Neuronal stem cell (in vitro differentiated cells): ENCODE measurements around the gene ASB2.

Experiments used
- DNase-seq: peaks from one replicate; pipeline ENCODE4 v3.0.0-alpha.2; 2013; ENCODE audit warnings: low spot score
- H2AFZ ChIP-seq: one replicate; pipeline ENCODE4 v1.6.1; 2013; ENCODE audit warnings: mild to moderate bottlenecking, low read length, inconsistent platforms
- H2AK5ac ChIP-seq: 2 replicates; pipeline ENCODE4 v1.6.1; 2013; ENCODE audit warnings: low read depth, mild to moderate bottlenecking, inconsistent platforms, low read length, moderate library complexity, mixed read lengths
- H2BK120ac ChIP-seq: 2 replicates; pipeline ENCODE4 v1.6.1; 2013; ENCODE audit warnings: low read depth, mild to moderate bottlenecking, inconsistent platforms, low read length, moderate library complexity, mixed read lengths
- H2BK12ac ChIP-seq: one replicate; pipeline ENCODE4 v1.6.1; 2013; ENCODE audit warnings: low read length, inconsistent platforms
- H2BK15ac ChIP-seq: 2 replicates; pipeline ENCODE4 v1.6.1; 2013; ENCODE audit warnings: mild to moderate bottlenecking, low read length, inconsistent platforms, mixed read lengths
- H2BK5ac ChIP-seq: one replicate; pipeline ENCODE4 v1.6.1; 2013; ENCODE audit warnings: inconsistent platforms, mild to moderate bottlenecking, low read length, moderate library complexity
- H3K14ac ChIP-seq: one replicate; pipeline ENCODE4 v1.6.1; 2013; ENCODE audit warnings: low read length, inconsistent platforms
- H3K18ac ChIP-seq: 2 replicates; pipeline ENCODE4 v1.6.1; 2013; ENCODE audit warnings: low read length, inconsistent platforms
- H3K23ac ChIP-seq: 2 replicates; pipeline ENCODE4 v1.6.1; 2013; ENCODE audit warnings: low read depth, mild to moderate bottlenecking, mixed read lengths, low read length, inconsistent platforms; ENCODE audit not compliant: poor library complexity
- H3K27ac ChIP-seq: replicated peaks from 3 replicates; pipeline ENCODE4 v1.5.1; 2013; ENCODE audit warnings: low read length, inconsistent platforms
- H3K27me3 ChIP-seq, 3 experiments: 2 replicates each; pipeline ENCODE4 v1.6.1; 2013; ENCODE audit warnings: low read length in 3 of 3, mild to moderate bottlenecking in 2 of 3, inconsistent platforms in 1 of 3, low read depth in 1 of 3, mixed read lengths in 1 of 3, moderate library complexity in 1 of 3; ENCODE audit not compliant: control insufficient read depth in 3 of 3, insufficient read depth in 3 of 3
- H3K36me3 ChIP-seq, 2 donors: replicated peaks in 1 of 2; 2 replicates each; pipeline ENCODE4 v1.6.1; 2013; ENCODE audit warnings: low read length in 2 of 2; ENCODE audit not compliant: control insufficient read depth in 2 of 2, insufficient read depth in 2 of 2
- H3K4ac ChIP-seq: 2 replicates; pipeline ENCODE4 v1.6.1; 2013; ENCODE audit warnings: inconsistent platforms, mild to moderate bottlenecking, low read length, moderate library complexity
- H3K4me1 ChIP-seq, 2 donors: 1 replicate in 1 of 2; 2 replicates in 1 of 2; pipeline ENCODE4 v1.6.1; 2013; ENCODE audit warnings: low read length in 2 of 2, low read depth in 1 of 2; ENCODE audit not compliant: control insufficient read depth in 2 of 2, insufficient read depth in 1 of 2
- H3K4me2 ChIP-seq: one replicate; pipeline ENCODE4 v1.6.1; 2013; ENCODE audit warnings: mild to moderate bottlenecking, low read length, inconsistent platforms; ENCODE audit not compliant: insufficient read depth, poor library complexity, severe bottlenecking
- H3K4me3 ChIP-seq, 2 donors: 2 replicates each; pipeline ENCODE4 v1.5.1; 2013; ENCODE audit warnings: low read length in 2 of 2, mild to moderate bottlenecking in 2 of 2, inconsistent platforms in 1 of 2, moderate library complexity in 1 of 2
- H3K79me1 ChIP-seq: one replicate; pipeline ENCODE4 v1.6.1; 2013; ENCODE audit warnings: low read depth, mild to moderate bottlenecking, inconsistent platforms, low read length, moderate library complexity
- H3K9ac ChIP-seq: one replicate; pipeline ENCODE4 v1.6.1; 2013; ENCODE audit warnings: mild to moderate bottlenecking, low read depth, low read length, inconsistent platforms; ENCODE audit not compliant: poor library complexity
- H3K9me3 ChIP-seq, 2 donors: replicated peaks in 1 of 2; 2 replicates each; pipeline versions ENCODE3 to v1.6.1; 2013; ENCODE audit warnings: low read length in 2 of 2, mild to moderate bottlenecking in 2 of 2, inconsistent platforms in 1 of 2, low read depth in 1 of 2, mixed read lengths in 1 of 2, moderate library complexity in 1 of 2; ENCODE audit not compliant: control insufficient read depth in 2 of 2, insufficient read depth in 1 of 2
- H4K8ac ChIP-seq: one replicate; pipeline ENCODE4 v1.6.1; 2013; ENCODE audit warnings: low read depth, mild to moderate bottlenecking, inconsistent platforms, low read length, moderate library complexity
- H4K91ac ChIP-seq: one replicate; pipeline ENCODE4 v1.6.1; 2013; ENCODE audit warnings: low read length, low read depth, mild to moderate bottlenecking, inconsistent platforms; ENCODE audit not compliant: poor library complexity
- WGBS, 2 donors: extraction: QIAGEN DNeasy Blood & Tissue Kit; methylation state at CpG; one replicate each; pipeline ENCODE4 v1.1.7; 2013; ENCODE audit warnings: missing lambda C conversion rate in 2 of 2, mixed read lengths in 1 of 2; ENCODE audit not compliant: insufficient read length in 2 of 2, insufficient replicate concordance in 1 of 2; ENCODE audit errors: extremely low coverage in 2 of 2; 5-methylcytosine and 5-hydroxymethylcytosine counted together

ASB2 gene

DNA sequence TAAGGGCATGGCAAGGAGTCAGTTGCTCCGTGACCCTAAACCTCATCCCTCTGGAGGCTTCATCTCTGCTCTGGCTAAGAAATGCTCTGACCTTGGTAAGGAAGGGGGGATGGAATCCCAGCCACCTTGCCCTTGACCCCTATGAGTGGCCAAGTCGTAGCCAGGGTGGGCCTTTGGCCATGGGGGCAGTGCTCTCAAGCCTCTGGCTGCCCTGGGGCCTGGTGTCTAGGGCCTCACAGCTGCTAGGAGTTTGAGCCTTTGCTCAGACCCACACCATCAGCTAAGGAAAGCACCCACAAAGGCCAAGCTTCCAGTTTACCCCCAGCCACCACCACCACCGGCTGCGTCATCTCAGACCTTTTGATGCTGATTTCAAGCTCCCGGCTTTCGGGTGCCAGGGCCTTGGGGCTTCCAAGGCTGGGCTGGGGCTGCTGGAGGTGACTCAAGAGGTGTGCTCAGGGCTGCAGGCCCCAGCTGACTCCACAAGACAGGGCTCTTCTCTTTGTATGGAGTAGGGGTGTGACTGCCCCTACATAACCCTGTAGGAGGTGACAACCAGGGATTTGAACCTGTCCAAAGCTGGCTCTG is 3.7 kb downstream of the ASB2 start:
- Histone ChIP-seq H3K27me3 (peaks cover 0 to 28% (median 0%) of the 10 kb centered on the region in 3 experiments), H3K9me3 (no peaks in the 10 kb centered on the region), H3K4me2 (no peak overlapping the region), H2AK5ac (no peak overlapping the region), H4K91ac (no peak overlapping the region), H3K23ac (no peak overlapping the region), H2BK12ac (no peak overlapping the region), H3K18ac (no peak overlapping the region), H2BK15ac (no peak overlapping the region), H4K8ac (no peak overlapping the region), H3K27ac (no peak overlapping the region), H3K4me3 (no peak overlapping the region), H3K79me1 (no peaks in the 10 kb centered on the region), H2AFZ (no peak overlapping the region), H3K4me1 (peaks cover 0 to 10% of the 10 kb centered on the region in 2 donors), H3K14ac (no peak overlapping the region), H2BK5ac (no peak overlapping the region), H3K9ac (no peak overlapping the region), H3K4ac (no peak overlapping the region), H2BK120ac (no peak overlapping the region), H3K36me3 (no peaks in the 10 kb centered on the region)
- no peak for DNase-seq
- WGBS, 2 donors: no CpG with 5 or more reads among the region's 6 CpGs

DNA sequence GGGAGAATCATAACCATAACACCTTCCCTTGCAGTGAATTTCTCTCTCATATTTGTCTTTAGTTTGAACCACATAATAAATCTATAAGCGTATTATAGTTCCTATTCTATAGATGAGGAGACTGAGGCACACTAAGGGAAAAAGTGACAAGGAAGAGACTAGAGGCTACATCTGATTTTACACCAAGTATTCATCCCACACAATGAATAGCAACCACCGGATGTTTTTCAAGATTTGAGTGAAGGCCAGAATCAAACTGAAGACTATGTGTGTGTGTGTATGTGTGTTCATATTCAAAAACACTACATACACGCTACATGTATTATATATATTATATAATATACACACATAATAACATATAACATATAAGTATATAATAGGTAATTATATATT is 4.7 kb downstream of the ASB2 start:
- no peak overlapping the region for H2BK12ac ChIP-seq
- no peak overlapping the region for H2AK5ac ChIP-seq
- H4K91ac ChIP-seq: no peak overlapping the region
- WGBS, 2 donors: no CpG with 5 or more reads among the region's 3 CpGs
- no peak overlapping the region for H4K8ac ChIP-seq
- no peak overlapping the region for H3K27ac ChIP-seq
- H2BK15ac ChIP-seq: no peak overlapping the region
- no peak overlapping the region for H3K9ac ChIP-seq
- H3K23ac ChIP-seq: no peak overlapping the region
- H3K36me3 ChIP-seq: no peaks in the 10 kb centered on the region
- no peak overlapping the region for H3K4ac ChIP-seq
- H3K4me2 ChIP-seq: no peak overlapping the region
- no peak for DNase-seq
- H3K4me1 ChIP-seq: peaks cover 0 to 6% of the 10 kb centered on the region in 2 donors
- H2BK120ac ChIP-seq: no peak overlapping the region
- H3K79me1 ChIP-seq: no peaks in the 10 kb centered on the region
- no peak overlapping the region for H3K4me3 ChIP-seq
- no peak overlapping the region for H2BK5ac ChIP-seq
- peaks cover 0 to 25% (median 0%) of the 10 kb centered on the region in 3 experiments for H3K27me3 ChIP-seq
- H2AFZ ChIP-seq: no peak overlapping the region
- no peak overlapping the region for H3K18ac ChIP-seq
- no peaks in the 10 kb centered on the region for H3K9me3 ChIP-seq
- no peak overlapping the region for H3K14ac ChIP-seq

DNA sequence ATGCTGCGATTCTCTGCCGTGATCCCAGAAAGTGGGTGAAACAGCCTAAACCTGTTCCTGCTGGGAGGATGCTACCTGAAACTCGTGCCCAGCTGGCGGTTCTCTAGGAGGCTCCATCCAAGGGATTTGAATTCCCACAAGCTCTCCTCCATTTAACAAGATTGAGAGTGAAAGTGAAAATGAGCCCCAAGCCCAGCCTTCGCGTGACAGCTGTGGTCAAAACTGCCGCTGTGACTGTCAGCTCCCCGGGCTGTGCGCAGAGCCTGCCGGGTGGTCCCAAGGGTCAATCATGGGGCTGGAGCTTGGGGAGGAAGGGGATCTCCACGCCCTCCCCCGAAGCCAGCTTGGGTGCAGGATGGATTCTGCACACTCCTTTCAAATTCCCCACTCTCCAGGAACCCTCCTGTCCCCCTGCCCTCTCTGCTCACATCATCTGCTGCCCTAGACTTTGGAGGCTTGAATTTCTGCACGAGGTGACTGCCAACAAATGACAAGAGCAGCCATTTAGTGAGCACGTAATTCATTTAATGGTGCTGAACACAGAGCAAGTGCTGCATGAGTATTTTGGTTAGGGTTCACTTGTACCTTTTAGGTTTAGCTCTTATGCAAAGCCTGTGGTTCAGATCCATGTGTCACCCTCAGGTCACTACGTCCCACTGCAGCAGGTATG is 5.3 kb downstream of the ASB2 start:
- Histone ChIP-seq H3K9me3 (no peaks in the 10 kb centered on the region), H2BK15ac (no peak overlapping the region), H3K23ac (no peak overlapping the region), H2AFZ (no peak overlapping the region), H3K4me3 (no peak overlapping the region), H3K36me3 (no peaks in the 10 kb centered on the region), H3K79me1 (no peaks in the 10 kb centered on the region), H3K27ac (no peak overlapping the region), H3K27me3 (peaks cover 0 to 25% (median 0%) of the 10 kb centered on the region in 3 experiments), H3K4me1 (peaks cover 0 to 6% of the 10 kb centered on the region in 2 donors), H3K4me2 (no peak overlapping the region), H2AK5ac (no peak overlapping the region), H4K8ac (no peak overlapping the region), H3K18ac (no peak overlapping the region), H2BK120ac (no peak overlapping the region), H2BK12ac (no peak overlapping the region), H3K9ac (peak overlapping the region; percentile 27), H3K14ac (no peak overlapping the region), H3K4ac (no peak overlapping the region), H4K91ac (no peak overlapping the region), H2BK5ac (no peak overlapping the region)
- DNase-seq: no peak
- WGBS, 2 donors: no CpG with 5 or more reads among the region's 15 CpGs

DNA sequence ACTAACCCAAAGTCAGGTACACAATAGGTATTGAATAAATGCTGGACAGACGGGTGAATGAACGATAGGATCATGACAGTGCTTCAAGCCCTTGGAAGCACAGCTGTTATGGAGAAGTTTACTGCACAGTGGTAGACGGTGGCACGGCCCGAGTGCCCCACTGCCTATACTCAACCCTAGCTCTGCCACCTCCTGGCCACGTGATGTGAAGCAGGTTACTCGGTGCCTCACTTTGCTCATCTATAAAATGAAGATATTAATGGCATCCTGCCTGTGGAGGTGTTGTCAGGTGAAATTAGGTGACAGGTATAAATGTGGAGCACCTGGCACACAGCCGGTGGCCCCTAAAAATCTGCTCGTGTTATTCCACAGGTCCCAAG is 5.8 kb downstream of the ASB2 start:
- DNase-seq: no peak

More for the DNA sequence above, 5.8 kb downstream of the ASB2 start:
- Histone ChIP-seq H2AK5ac (no peak overlapping the region), H3K36me3 (no peaks in the 10 kb centered on the region), H3K4ac (no peak overlapping the region), H3K9ac (no peak overlapping the region), H3K18ac (no peak overlapping the region), H2BK120ac (no peak overlapping the region), H3K27me3 (peaks cover 0 to 25% (median 0%) of the 10 kb centered on the region in 3 experiments), H2BK12ac (no peak overlapping the region), H3K4me3 (no peak overlapping the region), H3K4me2 (no peak overlapping the region), H3K23ac (no peak overlapping the region), H3K14ac (no peak overlapping the region), H4K91ac (no peak overlapping the region), H4K8ac (no peak overlapping the region), H2BK5ac (no peak overlapping the region), H3K9me3 (no peaks in the 10 kb centered on the region), H3K4me1 (peaks cover 0 to 6% of the 10 kb centered on the region in 2 donors), H2BK15ac (peak overlapping the region; percentile 61), H3K27ac (no peak overlapping the region), H2AFZ (no peak overlapping the region), H3K79me1 (no peaks in the 10 kb centered on the region)
- no CpG with 5 or more reads among the region's 9 CpGs for WGBS, 2 donors
